NB4 (cell line): ENCODE data around the gene DTNA.
"Not testable (repeated sequence)": the region's sequence is repeated elsewhere in the genome, so short reads cannot be mapped to it uniquely, and the experiment has no call there.

Experiments
- DNase-seq: peaks from one replicate; pipeline ENCODE4 v3.0.0; 2010; ENCODE audit warnings: low read depth
- H3K4me3 ChIP-seq: one replicate; pipeline ENCODE4 v1.5.1; 2011; ENCODE audit warnings: mild to moderate bottlenecking, low read depth, low read length, moderate library complexity
- MYC ChIP-seq: IDR thresholded peaks from 2 replicates; pipeline ENCODE4 v1.6.1; 2011; ENCODE audit warnings: low read depth, low read length
- POLR2A ChIP-seq: IDR thresholded peaks from 2 replicates; pipeline ENCODE4 v1.6.1; 2011; ENCODE audit warnings: mild to moderate bottlenecking; ENCODE audit not compliant: insufficient read length; ENCODE audit errors: extremely low read depth
- TF ChIP-seq, protein P1 (sequence below): IDR thresholded peaks from 2 replicates; pipeline ENCODE4 v1.6.1; 2011; ENCODE audit warnings: low read depth, low read length
- TF ChIP-seq, protein P2 (sequence below): IDR thresholded peaks from one replicate; pipeline ENCODE4 v1.5.1; 2012; ENCODE audit warnings: low read depth, low read length

DTNA gene

DNA sequence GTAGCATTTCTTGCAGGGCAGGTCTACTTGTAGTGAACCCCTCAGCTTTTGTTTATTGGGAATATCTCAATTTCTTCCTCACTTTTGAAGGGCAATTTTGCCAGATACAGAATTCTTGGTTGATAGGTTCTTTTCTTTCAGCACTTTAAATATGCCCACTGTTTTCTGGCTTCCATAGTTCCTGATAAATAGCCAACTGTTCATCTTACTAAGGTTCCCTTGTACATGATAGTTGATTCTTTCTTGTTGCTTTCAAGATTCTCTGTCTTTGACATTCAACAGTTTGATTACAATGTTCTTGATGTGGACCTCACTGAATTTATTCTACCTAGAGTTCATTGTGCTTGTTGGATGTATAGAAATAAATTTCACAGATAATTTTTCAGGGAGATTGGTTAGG is 183.1 kb downstream of the DTNA start:
- TF ChIP-seq MYC (no peak), POLR2A (no peak)
- TF ChIP-seq, protein P1, sequence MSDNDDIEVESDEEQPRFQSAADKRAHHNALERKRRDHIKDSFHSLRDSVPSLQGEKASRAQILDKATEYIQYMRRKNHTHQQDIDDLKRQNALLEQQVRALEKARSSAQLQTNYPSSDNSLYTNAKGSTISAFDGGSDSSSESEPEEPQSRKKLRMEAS, result no peak
- TF ChIP-seq, protein P2, sequence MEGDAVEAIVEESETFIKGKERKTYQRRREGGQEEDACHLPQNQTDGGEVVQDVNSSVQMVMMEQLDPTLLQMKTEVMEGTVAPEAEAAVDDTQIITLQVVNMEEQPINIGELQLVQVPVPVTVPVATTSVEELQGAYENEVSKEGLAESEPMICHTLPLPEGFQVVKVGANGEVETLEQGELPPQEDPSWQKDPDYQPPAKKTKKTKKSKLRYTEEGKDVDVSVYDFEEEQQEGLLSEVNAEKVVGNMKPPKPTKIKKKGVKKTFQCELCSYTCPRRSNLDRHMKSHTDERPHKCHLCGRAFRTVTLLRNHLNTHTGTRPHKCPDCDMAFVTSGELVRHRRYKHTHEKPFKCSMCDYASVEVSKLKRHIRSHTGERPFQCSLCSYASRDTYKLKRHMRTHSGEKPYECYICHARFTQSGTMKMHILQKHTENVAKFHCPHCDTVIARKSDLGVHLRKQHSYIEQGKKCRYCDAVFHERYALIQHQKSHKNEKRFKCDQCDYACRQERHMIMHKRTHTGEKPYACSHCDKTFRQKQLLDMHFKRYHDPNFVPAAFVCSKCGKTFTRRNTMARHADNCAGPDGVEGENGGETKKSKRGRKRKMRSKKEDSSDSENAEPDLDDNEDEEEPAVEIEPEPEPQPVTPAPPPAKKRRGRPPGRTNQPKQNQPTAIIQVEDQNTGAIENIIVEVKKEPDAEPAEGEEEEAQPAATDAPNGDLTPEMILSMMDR, result no peak
- no peak overlapping the region for H3K4me3 ChIP-seq
- no peak for DNase-seq

DNA sequence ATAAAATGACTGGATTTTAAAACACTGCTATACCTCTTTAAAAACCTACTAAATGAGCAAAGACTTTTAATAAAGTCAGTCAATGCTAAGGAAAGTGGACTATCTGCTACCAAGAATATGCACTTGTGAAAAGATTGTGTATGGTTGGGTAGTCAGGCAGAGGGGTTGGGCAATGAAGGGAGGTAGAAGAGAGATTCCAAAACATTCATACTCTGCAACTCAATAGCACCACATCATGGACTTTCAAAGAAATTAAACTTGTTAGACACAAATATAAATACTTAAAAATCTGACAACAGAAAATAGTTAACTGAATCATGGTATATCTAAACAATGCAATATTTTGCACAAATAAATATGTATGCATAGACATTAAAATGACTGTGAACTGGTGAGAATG is 191.2 kb downstream of the DTNA start:
- H3K4me3 ChIP-seq, result no peak overlapping the region
- TF ChIP-seq POLR2A (no peak), MYC (no peak)
- TF ChIP-seq, protein P1, result no peak
- peak; percentile 27 for DNase-seq

DNA sequence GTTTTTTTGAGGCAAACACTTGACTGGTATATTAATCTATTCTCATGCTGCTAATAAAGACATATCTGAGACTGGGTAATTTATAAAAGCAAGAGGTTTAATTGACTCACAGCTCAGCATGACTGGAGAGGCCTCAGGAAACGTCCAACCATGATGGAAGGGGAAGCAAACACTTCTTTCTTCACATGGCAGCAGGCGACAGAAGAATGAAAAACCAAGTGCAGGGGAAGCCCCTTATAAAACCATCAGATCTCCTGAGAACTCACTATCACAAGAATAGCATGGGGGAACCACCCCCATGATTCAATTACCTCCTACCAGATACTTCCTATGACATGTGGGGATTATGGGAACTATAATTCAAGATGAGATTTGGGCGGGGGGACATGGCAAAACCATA is 194.9 kb downstream of the DTNA start:
- no peak for DNase-seq
- no peak for TF ChIP-seq POLR2A
- TF ChIP-seq, protein P2, result no peak
- no peak for TF ChIP-seq MYC
- TF ChIP-seq, protein P1, result no peak

DNA sequence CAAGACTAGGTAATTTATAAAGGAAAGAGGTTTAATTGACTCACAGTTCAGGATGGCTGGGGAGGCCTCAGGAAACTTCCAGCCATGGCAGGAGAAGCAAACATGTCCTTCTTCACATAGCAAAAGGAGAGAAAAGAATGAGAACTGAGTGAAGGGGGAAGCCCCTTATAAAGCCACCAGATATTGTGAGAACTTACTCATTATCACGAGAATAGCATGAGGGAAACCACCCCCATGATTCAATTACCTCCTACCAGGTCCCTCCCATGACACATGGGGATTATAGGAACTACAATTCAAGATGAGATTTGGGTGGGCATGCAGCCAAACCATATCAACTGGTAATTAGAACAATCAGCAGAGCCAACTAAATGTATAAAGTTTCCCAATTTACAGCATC is 196.9 kb downstream of the DTNA start:
- H3K4me3 ChIP-seq, DNase-seq: not testable (repeated sequence)

More for the DNA sequence above, 194.9 kb downstream of the DTNA start:
- H3K4me3 ChIP-seq, result no peak overlapping the region

DNA sequence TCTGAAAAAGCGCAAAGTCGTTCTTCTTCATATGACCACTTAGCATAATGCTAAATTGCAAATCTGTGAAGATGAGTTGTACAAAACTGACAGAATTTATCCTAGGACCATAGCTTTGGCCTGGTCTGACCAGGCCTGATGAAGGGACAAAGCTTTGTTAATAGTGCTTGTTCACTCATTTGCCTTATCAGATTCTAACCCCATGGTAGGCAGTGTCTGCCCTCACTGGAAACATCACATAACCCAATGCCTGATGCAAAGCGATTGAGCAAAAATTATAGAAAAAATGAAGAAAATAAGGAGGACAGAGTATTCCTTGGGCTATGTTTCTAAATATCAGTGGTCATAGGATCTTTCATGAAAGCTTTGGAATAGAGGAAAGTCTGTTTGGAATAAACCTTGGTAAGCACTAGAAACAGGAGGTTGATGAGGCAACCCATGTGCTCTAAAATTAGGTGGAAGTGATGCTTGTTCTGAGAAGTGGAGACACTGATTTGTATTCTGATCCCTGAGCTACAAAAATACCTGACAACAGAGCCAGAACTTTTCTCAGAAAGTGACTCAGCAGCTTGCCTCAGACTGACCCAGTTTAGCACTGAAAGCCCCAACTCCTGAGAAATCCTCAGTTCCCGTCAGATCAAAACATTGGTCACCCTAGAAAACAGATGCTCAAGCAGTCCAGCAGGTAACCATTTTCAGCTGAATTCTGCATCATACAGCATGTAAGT is 199.7 kb downstream of the DTNA start:
- TF ChIP-seq MYC (no peak), POLR2A (no peak)
- TF ChIP-seq, protein P1, result no peak
- TF ChIP-seq, protein P2, result no peak
- no peak for DNase-seq

DNA sequence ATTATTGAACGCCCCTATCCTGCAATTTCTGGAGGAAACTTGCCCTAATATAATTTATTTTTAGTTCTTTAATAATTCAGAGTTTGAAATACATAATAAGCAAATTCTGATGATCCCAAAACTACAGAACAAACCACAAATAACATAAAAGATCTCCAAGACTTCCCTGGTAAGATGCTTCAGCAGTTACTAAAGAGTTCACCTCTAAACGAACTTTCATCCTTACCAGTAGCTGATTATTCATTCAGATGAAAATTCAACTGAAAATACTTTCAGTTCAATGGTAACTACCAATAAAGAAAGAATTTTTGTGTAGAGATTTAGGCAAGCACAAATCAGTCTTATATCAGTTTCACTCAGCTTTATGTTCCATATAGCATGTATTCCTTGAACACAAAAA is 201.0 kb downstream of the DTNA start:
- no peak for DNase-seq
- TF ChIP-seq, protein P1, result no peak
- TF ChIP-seq, protein P2, result no peak
- TF ChIP-seq MYC, result no peak
- TF ChIP-seq POLR2A, result no peak
- no peak overlapping the region for H3K4me3 ChIP-seq

More for the DNA sequence above, 199.7 kb downstream of the DTNA start:
- H3K4me3 ChIP-seq, result no peak overlapping the region
